Adrenal gland (tissue), 5 donors: Measurements from ENCODE around the gene HIF1AN.

Source experiments
- CTCF ChIP-seq, 6 experiments: fragments of 450-650 bp in 4 of 6; fragments of 200-600 bp in 2 of 6; sonication (generic) in 1 of 6; IDR thresholded peaks; 1 replicate in 5 of 6; 2 replicates in 1 of 6; pipeline versions ENCODE4 v1.5.1 to v1.8.0; 2016 to 2021; ENCODE audit warnings: antibody characterized with exemption in 6 of 6, mild to moderate bottlenecking in 2 of 6, moderate library complexity in 1 of 6
- POLR2A ChIP-seq, 2 donors: fragments of 450-650 bp; IDR thresholded peaks; one replicate each; pipeline ENCODE4 v1.6.1; 2017; ENCODE audit warnings: antibody characterized with exemption in 2 of 2, mild to moderate bottlenecking in 2 of 2, moderate library complexity in 1 of 2
- donor health status: DM: no; HTN: no; CAD: no.

DNA sequence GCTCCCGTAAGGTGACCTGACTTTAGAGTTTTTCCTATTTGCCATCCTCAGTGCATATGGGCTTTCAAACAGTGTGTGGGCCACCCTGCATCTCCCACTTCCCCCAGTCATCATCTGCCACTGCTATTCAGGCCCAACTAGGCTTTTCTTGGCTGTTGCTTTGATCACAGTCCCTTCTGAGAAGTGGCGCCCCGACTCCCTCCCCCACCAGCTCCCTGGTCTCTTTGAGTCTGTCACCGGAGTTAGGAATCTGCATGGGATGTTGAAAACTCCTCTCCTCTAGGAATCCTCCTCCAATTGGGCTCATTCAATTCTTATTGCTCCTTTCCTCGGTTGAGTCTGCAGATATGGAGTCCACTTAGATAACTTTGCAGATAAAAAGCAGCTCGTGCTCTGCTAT lies 32.1 kb downstream of the HIF1AN start:
- TF ChIP-seq CTCF (IDR thresholded peaks at IDR 0.05) (no peak), POLR2A (IDR thresholded peaks at IDR 0.05) (no peak)
